Neuronal stem cell (in vitro differentiated cells): Measurements from ENCODE around the gene KAT2B.
A peak's percentile ranks its signal among the peaks of the same experiment; 100 is the strongest.
"Not testable (repeated sequence)": the region's sequence is repeated elsewhere in the genome, so short reads cannot be mapped to it uniquely, and the experiment has no call there.

ENCODE experiments used
- DNase-seq: peaks from one replicate; pipeline ENCODE4 v3.0.0-alpha.2; 2013; ENCODE audit warnings: low spot score
- H2AFZ ChIP-seq: one replicate; pipeline ENCODE4 v1.6.1; 2013; ENCODE audit warnings: mild to moderate bottlenecking, low read length, inconsistent platforms
- H2AK5ac ChIP-seq: 2 replicates; pipeline ENCODE4 v1.6.1; 2013; ENCODE audit warnings: low read depth, mild to moderate bottlenecking, inconsistent platforms, low read length, moderate library complexity, mixed read lengths
- H2BK120ac ChIP-seq: 2 replicates; pipeline ENCODE4 v1.6.1; 2013; ENCODE audit warnings: low read depth, mild to moderate bottlenecking, inconsistent platforms, low read length, moderate library complexity, mixed read lengths
- H2BK12ac ChIP-seq: one replicate; pipeline ENCODE4 v1.6.1; 2013; ENCODE audit warnings: low read length, inconsistent platforms
- H2BK15ac ChIP-seq: 2 replicates; pipeline ENCODE4 v1.6.1; 2013; ENCODE audit warnings: mild to moderate bottlenecking, low read length, inconsistent platforms, mixed read lengths
- H2BK5ac ChIP-seq: one replicate; pipeline ENCODE4 v1.6.1; 2013; ENCODE audit warnings: inconsistent platforms, mild to moderate bottlenecking, low read length, moderate library complexity
- H3K14ac ChIP-seq: one replicate; pipeline ENCODE4 v1.6.1; 2013; ENCODE audit warnings: low read length, inconsistent platforms
- H3K18ac ChIP-seq: 2 replicates; pipeline ENCODE4 v1.6.1; 2013; ENCODE audit warnings: low read length, inconsistent platforms
- H3K23ac ChIP-seq: 2 replicates; pipeline ENCODE4 v1.6.1; 2013; ENCODE audit warnings: low read depth, mild to moderate bottlenecking, mixed read lengths, low read length, inconsistent platforms; ENCODE audit not compliant: poor library complexity
- H3K27ac ChIP-seq: replicated peaks from 3 replicates; pipeline ENCODE4 v1.5.1; 2013; ENCODE audit warnings: low read length, inconsistent platforms
- H3K27me3 ChIP-seq, 3 experiments: 2 replicates each; pipeline ENCODE4 v1.6.1; 2013; ENCODE audit warnings: low read length in 3 of 3, mild to moderate bottlenecking in 2 of 3, inconsistent platforms in 1 of 3, low read depth in 1 of 3, mixed read lengths in 1 of 3, moderate library complexity in 1 of 3; ENCODE audit not compliant: control insufficient read depth in 3 of 3, insufficient read depth in 3 of 3
- H3K36me3 ChIP-seq, 2 donors: replicated peaks in 1 of 2; 2 replicates each; pipeline ENCODE4 v1.6.1; 2013; ENCODE audit warnings: low read length in 2 of 2; ENCODE audit not compliant: control insufficient read depth in 2 of 2, insufficient read depth in 2 of 2
- H3K4ac ChIP-seq: 2 replicates; pipeline ENCODE4 v1.6.1; 2013; ENCODE audit warnings: inconsistent platforms, mild to moderate bottlenecking, low read length, moderate library complexity
- H3K4me1 ChIP-seq, 2 donors: 1 replicate in 1 of 2; 2 replicates in 1 of 2; pipeline ENCODE4 v1.6.1; 2013; ENCODE audit warnings: low read length in 2 of 2, low read depth in 1 of 2; ENCODE audit not compliant: control insufficient read depth in 2 of 2, insufficient read depth in 1 of 2
- H3K4me2 ChIP-seq: one replicate; pipeline ENCODE4 v1.6.1; 2013; ENCODE audit warnings: mild to moderate bottlenecking, low read length, inconsistent platforms; ENCODE audit not compliant: insufficient read depth, poor library complexity, severe bottlenecking
- H3K4me3 ChIP-seq, 2 donors: 2 replicates each; pipeline ENCODE4 v1.5.1; 2013; ENCODE audit warnings: low read length in 2 of 2, mild to moderate bottlenecking in 2 of 2, inconsistent platforms in 1 of 2, moderate library complexity in 1 of 2
- H3K79me1 ChIP-seq: one replicate; pipeline ENCODE4 v1.6.1; 2013; ENCODE audit warnings: low read depth, mild to moderate bottlenecking, inconsistent platforms, low read length, moderate library complexity
- H3K9ac ChIP-seq: one replicate; pipeline ENCODE4 v1.6.1; 2013; ENCODE audit warnings: mild to moderate bottlenecking, low read depth, low read length, inconsistent platforms; ENCODE audit not compliant: poor library complexity
- H3K9me3 ChIP-seq, 2 donors: replicated peaks in 1 of 2; 2 replicates each; pipeline versions ENCODE3 to v1.6.1; 2013; ENCODE audit warnings: low read length in 2 of 2, mild to moderate bottlenecking in 2 of 2, inconsistent platforms in 1 of 2, low read depth in 1 of 2, mixed read lengths in 1 of 2, moderate library complexity in 1 of 2; ENCODE audit not compliant: control insufficient read depth in 2 of 2, insufficient read depth in 1 of 2
- H4K8ac ChIP-seq: one replicate; pipeline ENCODE4 v1.6.1; 2013; ENCODE audit warnings: low read depth, mild to moderate bottlenecking, inconsistent platforms, low read length, moderate library complexity
- H4K91ac ChIP-seq: one replicate; pipeline ENCODE4 v1.6.1; 2013; ENCODE audit warnings: low read length, low read depth, mild to moderate bottlenecking, inconsistent platforms; ENCODE audit not compliant: poor library complexity
- WGBS, 2 donors: extraction: QIAGEN DNeasy Blood & Tissue Kit; methylation state at CpG; one replicate each; pipeline ENCODE4 v1.1.7; 2013; ENCODE audit warnings: missing lambda C conversion rate in 2 of 2, mixed read lengths in 1 of 2; ENCODE audit not compliant: insufficient read length in 2 of 2, insufficient replicate concordance in 1 of 2; ENCODE audit errors: extremely low coverage in 2 of 2; 5-methylcytosine and 5-hydroxymethylcytosine counted together

The KAT2B gene

GRCh38 chr3:20015525-20015924 is 24.7 kb upstream of the KAT2B start:
- no peak for DNase-seq
- WGBS, 2 donors, result no CpG with 5 or more reads among the region's 1 CpG
- Histone ChIP-seq H2BK12ac (no peak overlapping the region), H3K9ac (no peak overlapping the region), H2BK15ac (no peak overlapping the region), H3K4me2 (no peak overlapping the region), H3K9me3 (no peaks in the 10 kb centered on the region), H2BK5ac (no peak overlapping the region), H3K18ac (no peak overlapping the region), H3K4me3 (no peak overlapping the region), H4K8ac (no peak overlapping the region), H3K27ac (no peak overlapping the region), H3K4ac (no peak overlapping the region), H3K79me1 (no peaks in the 10 kb centered on the region), H2BK120ac (no peak overlapping the region), H2AFZ (no peak overlapping the region), H4K91ac (no peak overlapping the region), H3K23ac (no peak overlapping the region), H3K4me1 (no peaks in the 10 kb centered on the region), H2AK5ac (no peak overlapping the region), H3K27me3 (no peaks in the 10 kb centered on the region), H3K14ac (peak overlapping the region; percentile 38), H3K36me3 (no peaks in the 10 kb centered on the region)

GRCh38 chr3:20016076-20016475 is 24.2 kb upstream of the KAT2B start:
- H3K36me3 ChIP-seq, H3K4ac ChIP-seq, H3K4me1 ChIP-seq, H4K8ac ChIP-seq, H2BK5ac ChIP-seq, H3K27me3 ChIP-seq, H3K79me1 ChIP-seq, H3K4me2 ChIP-seq, H2BK12ac ChIP-seq, H3K4me3 ChIP-seq, DNase-seq, H3K9ac ChIP-seq, H3K9me3 ChIP-seq, H3K14ac ChIP-seq, H3K23ac ChIP-seq, H2BK15ac ChIP-seq, H3K18ac ChIP-seq, H2AK5ac ChIP-seq, H3K27ac ChIP-seq, H2BK120ac ChIP-seq, H2AFZ ChIP-seq, H4K91ac ChIP-seq: not testable (repeated sequence)
- no CpG with 5 or more reads among the region's 3 CpGs for WGBS, 2 donors

- peak overlapping the region; percentile 77 for H3K27ac ChIP-seq
- H2BK12ac ChIP-seq, result no peak overlapping the region
- DNase-seq, result no peak
- no peaks in the 10 kb centered on the region for H3K27me3 ChIP-seq
- H2AK5ac ChIP-seq, result no peak overlapping the region
- no peak overlapping the region for H3K4me2 ChIP-seq
- no CpG with 5 or more reads among the region's 2 CpGs for WGBS, 2 donors
- H2BK15ac ChIP-seq, result no peak overlapping the region
- H3K4me1 ChIP-seq, result peaks cover 0 to 4% of the 10 kb centered on the region in 2 donors
- H2BK5ac ChIP-seq, result no peak overlapping the region
- H3K14ac ChIP-seq, result no peak overlapping the region
- H4K91ac ChIP-seq, result no peak overlapping the region
- H3K4me3 ChIP-seq, result no peak overlapping the region
- H2BK120ac ChIP-seq, result no peak overlapping the region
- no peaks in the 10 kb centered on the region for H3K79me1 ChIP-seq
- H3K36me3 ChIP-seq, result no peaks in the 10 kb centered on the region
- H2AFZ ChIP-seq, result peak overlapping the region; percentile 21
- H3K23ac ChIP-seq, result no peak overlapping the region
- H3K18ac ChIP-seq, result no peak overlapping the region
- no peak overlapping the region for H3K4ac ChIP-seq
- H4K8ac ChIP-seq, result no peak overlapping the region
- H3K9me3 ChIP-seq, result no peaks in the 10 kb centered on the region
- H3K9ac ChIP-seq, result no peak overlapping the region
Measured at GRCh38 chr3:20022954-20023622, 17.2 kb upstream of the KAT2B start.

GRCh38 chr3:20023623-20024405 is 16.4 kb upstream of the KAT2B start:
- WGBS, 2 donors, result no CpG with 5 or more reads among the region's 2 CpGs

More at GRCh38 chr3:20023623-20024405, 16.4 kb upstream of the KAT2B start:
- Histone ChIP-seq H4K91ac (no peak overlapping the region), H2BK5ac (no peak overlapping the region), H3K4ac (no peak overlapping the region), H2BK15ac (no peak overlapping the region), H2BK120ac (no peak overlapping the region), H2BK12ac (no peak overlapping the region), H3K4me3 (no peak overlapping the region), H2AK5ac (no peak overlapping the region), H3K27ac (peak overlapping the region; percentile 77), H3K9ac (no peak overlapping the region), H3K4me1 (peaks cover 0 to 6% of the 10 kb centered on the region in 2 donors), H3K9me3 (no peaks in the 10 kb centered on the region), H4K8ac (no peak overlapping the region), H3K18ac (no peak overlapping the region), H3K27me3 (no peaks in the 10 kb centered on the region), H3K36me3 (no peaks in the 10 kb centered on the region), H2AFZ (peak overlapping the region; percentile 21), H3K23ac (no peak overlapping the region), H3K14ac (no peak overlapping the region), H3K79me1 (no peaks in the 10 kb centered on the region), H3K4me2 (no peak overlapping the region)
- no peak for DNase-seq
